ENCODE measurements around the gene SALL4. TPM values are rescaled to one million over a fixed set of nuclear protein-coding genes. Genes with fewer than 3 reads are reported as not detected.

SALL4 gene
- total and polyA plus RNA-seq, 2 of the 8 experiments (the other 6 are each of a cell fraction or from before 2014, with no cell fraction given), result 108 to 235 TPM

DNA sequence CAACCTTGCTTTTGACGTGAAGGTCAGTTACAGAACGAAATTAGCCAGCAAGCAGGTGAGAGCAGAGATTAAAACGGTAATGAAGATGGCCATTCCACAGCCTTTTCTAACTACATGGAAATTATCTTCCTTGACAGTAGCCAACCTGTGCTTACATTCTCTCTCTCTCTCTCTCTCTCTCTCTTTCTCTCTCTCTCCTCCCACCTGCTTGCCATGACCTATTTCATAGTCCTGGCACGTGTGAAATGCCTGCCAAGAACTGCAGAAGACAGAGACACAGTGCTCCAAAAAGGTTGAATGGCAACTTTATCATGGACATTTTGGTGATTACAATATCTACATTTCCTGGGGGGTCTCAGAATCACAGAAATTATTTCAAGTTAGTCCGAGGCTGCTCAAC lies 38.5 kb upstream of the SALL4 start (continued):
- TF ChIP-seq FOSL1 (IDR thresholded peaks at IDR 0.05; ENCODE audit: insufficient read depth, low read depth, low read length) (no peak), SIN3A (conservative IDR thresholded peaks at IDR 0.05 in 1 of 2, IDR thresholded peaks at IDR 0.05 in 1 of 2; ENCODE audit: low read depth in 1 of 2, low read length in 2 of 2) (no peak), RBBP5 (IDR thresholded peaks at IDR 0.05; ENCODE audit: borderline replicate concordance, low read depth, low read length) (no peak)
